ENCODE results near the gene PHF12.

DNA sequence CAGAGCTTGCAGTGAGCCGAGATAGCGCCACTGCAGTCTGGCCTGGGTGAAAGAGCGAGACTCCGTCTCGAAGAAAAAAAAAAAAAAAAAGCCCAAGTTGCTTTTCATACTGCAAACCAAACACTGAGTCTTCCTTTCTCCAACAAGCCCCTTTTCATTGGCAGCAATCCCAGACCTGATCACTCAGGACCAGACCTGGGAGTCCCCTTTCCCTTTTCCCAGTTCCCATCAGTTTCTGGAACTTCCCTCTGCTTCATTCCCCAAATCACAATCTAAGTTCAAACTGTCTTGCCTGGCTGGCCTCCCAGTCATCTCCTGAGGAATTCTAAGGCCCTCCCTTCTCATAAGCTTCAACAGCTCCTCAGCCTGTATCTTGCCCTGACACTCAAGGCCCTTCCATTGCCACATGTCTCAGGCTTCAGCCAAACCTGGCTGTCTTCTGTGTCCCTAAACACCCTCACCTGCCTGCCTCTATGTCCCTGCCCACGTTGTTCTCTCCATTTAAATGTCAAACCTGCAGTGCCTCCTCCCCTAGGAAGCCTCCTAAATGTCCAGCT lies 11.8 kb upstream of the PHF12 start:
- TF ChIP-seq GATA2 (IDR thresholded peaks at IDR 0.05; ENCODE audit: low read depth, low read length) = no peak
- no peak for TF ChIP-seq GATA3 (IDR thresholded peaks at IDR 0.05; ENCODE audit: low read depth, low read length)

Data from SH-SY5Y (cell line).